HEK293 (cell line): ENCODE measurements around the gene OR4M2.
"Not testable (repeated sequence)": the region's sequence is repeated elsewhere in the genome, so short reads cannot be mapped to it uniquely, and the experiment has no call there.

Source experiments
- GLI2 ChIP-seq: fragments of 450-650 bp; formaldehyde crosslinking; IDR thresholded peaks from 2 replicates; pipeline ENCODE4; 2017; ENCODE audit warnings: missing biosample characterization, missing genetic modification characterization, low read depth, borderline replicate concordance
- TCF7L2 ChIP-seq: IDR thresholded peaks from 2 replicates; pipeline ENCODE4 v1.6.1; 2011; ENCODE audit warnings: low read depth, mild to moderate bottlenecking, inconsistent platforms, low read length, moderate library complexity, borderline replicate concordance
- YY1 ChIP-seq: fragments of 450-650 bp; formaldehyde crosslinking; IDR thresholded peaks from 2 replicates; pipeline ENCODE4 v1.5.1; 2018; ENCODE audit warnings: missing biosample characterization, missing genetic modification characterization
- ZNF138 ChIP-seq: fragments of 450-650 bp; formaldehyde crosslinking; IDR thresholded peaks from 2 replicates; pipeline ENCODE4 v1.5.1; 2016; ENCODE audit warnings: missing biosample characterization, missing genetic modification characterization, borderline replicate concordance
- TF ChIP-seq, protein P1 (sequence below): fragments of 450-650 bp; formaldehyde crosslinking; optimal IDR thresholded peaks from 2 replicates; pipeline ENCODE3; 2016; ENCODE audit warnings: missing biosample characterization, mild to moderate bottlenecking, missing genetic modification characterization

DNA sequence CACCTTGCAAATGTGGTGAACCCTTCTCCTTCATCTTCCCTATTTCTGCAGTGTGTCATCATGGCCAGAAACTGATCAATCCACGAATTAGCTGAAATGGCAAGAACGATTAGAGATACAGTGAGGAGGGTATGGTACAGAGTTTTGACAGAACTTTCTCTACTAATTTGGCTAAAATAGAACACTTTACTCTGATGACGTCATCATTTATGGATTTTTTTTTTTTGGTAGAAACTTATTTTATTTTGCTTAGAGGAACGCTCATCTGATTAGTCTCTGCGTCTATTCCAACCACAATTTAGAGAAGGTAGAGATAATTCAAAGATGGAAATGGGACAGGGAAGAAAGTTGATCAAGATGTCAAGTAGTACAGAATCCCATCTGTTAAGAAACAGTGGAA, 41.7 kb downstream of the OR4M2 start:
- TF ChIP-seq, protein P1, sequence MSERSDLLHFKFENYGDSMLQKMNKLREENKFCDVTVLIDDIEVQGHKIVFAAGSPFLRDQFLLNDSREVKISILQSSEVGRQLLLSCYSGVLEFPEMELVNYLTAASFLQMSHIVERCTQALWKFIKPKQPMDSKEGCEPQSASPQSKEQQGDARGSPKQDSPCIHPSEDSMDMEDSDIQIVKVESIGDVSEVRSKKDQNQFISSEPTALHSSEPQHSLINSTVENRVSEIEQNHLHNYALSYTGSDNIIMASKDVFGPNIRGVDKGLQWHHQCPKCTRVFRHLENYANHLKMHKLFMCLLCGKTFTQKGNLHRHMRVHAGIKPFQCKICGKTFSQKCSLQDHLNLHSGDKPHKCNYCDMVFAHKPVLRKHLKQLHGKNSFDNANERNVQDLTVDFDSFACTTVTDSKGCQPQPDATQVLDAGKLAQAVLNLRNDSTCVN (tag by site-specific recombination), result not testable (repeated sequence)
- not testable (repeated sequence) for TF ChIP-seq GLI2 (tag by site-specific recombination); TCF7L2; ZNF138; YY1 (tag by site-specific recombination)
